HL-60 (cell line): Measurements from ENCODE around the gene ENGASE.

Experiments used
- CTCF ChIP-seq: IDR thresholded peaks from one replicate; pipeline ENCODE4 v1.5.1; 2011; ENCODE audit warnings: low read length, control low read depth, inconsistent platforms; ENCODE audit not compliant: insufficient read depth
- POLR2AphosphoS5 ChIP-seq: IDR thresholded peaks from 2 replicates; pipeline ENCODE4 v1.6.1; 2012; ENCODE audit warnings: low read depth

GRCh38 chr17:79077587-79077986, 3.0 kb downstream of the ENGASE start:
- TF ChIP-seq CTCF (no peak), POLR2AphosphoS5 (no peak)
